ENCODE results near the gene ADCY7.

ADCY7 gene

GRCh38 chr16:50248845-50249244 is 17.5 kb upstream of the ADCY7 start:
- DNase-seq (ENCODE audit: low spot score) = no peak

GRCh38 chr16:50251375-50252081 is 14.8 kb upstream of the ADCY7 start:
- DNase-seq (ENCODE audit: low spot score) = no peak

DNA sequence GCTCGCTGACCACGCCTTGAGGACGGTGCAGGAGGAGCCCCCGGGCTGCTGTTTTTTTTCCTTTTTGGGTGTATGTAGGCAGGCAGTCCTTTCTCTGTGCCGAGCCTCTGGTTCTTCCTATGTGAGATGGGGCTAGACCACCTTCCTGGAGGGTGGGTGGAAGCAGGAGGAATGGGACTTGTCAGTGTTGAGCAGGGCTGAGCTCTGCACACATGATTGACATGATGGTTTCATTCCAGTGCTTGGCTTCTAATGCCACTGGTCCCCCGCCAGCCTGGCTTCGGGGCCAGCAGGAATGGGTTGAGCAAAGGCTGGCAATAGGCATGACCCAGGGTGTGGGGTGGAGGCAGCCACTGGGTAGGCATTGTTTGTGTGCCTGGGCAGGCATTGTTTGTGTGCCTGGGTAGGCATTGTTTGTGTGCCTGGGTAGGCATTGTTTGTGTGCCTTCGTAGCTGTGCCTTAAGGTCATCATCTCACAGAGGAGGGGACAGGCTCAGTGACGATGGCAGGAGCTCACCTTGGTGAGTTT is 14.2 kb upstream of the ADCY7 start:
- DNase-seq (ENCODE audit: low spot score) = no peak

GRCh38 chr16:50252874-50253513 is 13.4 kb upstream of the ADCY7 start:
- no peak for DNase-seq (ENCODE audit: low spot score)

- DNase-seq (ENCODE audit: low spot score) = no peak
Measured at GRCh38 chr16:50253514-50253910, 12.8 kb upstream of the ADCY7 start.

- DNase-seq (ENCODE audit: low spot score) = no peak
Measured at GRCh38 chr16:50254072-50254471, 12.3 kb upstream of the ADCY7 start.

- DNase-seq (ENCODE audit: low spot score) = no peak
Measured at GRCh38 chr16:50255538-50255937, 10.8 kb upstream of the ADCY7 start.

DNA sequence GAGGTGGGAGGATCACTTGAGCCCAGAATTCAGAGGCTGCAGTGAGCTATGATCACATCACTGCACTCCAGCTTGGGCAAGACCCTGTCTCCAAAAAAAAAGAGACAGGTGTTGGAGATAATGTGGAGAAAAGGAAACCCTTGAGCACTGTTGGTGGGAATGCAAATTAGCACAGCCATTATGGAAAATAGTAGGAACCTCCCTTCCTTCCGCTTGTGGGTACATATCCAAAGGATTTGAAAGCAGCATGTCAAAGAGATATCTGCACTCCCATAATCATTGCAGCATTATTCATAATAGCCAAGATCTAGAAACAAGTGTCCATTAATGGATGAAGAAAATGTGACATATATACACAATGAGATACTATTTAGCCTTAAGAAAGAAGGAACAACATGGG is 9.7 kb upstream of the ADCY7 start:
- no peak for DNase-seq (ENCODE audit: low spot score)

- no peak for DNase-seq (ENCODE audit: low spot score)
Measured at GRCh38 chr16:50257876-50258275, 8.5 kb upstream of the ADCY7 start.

DNA sequence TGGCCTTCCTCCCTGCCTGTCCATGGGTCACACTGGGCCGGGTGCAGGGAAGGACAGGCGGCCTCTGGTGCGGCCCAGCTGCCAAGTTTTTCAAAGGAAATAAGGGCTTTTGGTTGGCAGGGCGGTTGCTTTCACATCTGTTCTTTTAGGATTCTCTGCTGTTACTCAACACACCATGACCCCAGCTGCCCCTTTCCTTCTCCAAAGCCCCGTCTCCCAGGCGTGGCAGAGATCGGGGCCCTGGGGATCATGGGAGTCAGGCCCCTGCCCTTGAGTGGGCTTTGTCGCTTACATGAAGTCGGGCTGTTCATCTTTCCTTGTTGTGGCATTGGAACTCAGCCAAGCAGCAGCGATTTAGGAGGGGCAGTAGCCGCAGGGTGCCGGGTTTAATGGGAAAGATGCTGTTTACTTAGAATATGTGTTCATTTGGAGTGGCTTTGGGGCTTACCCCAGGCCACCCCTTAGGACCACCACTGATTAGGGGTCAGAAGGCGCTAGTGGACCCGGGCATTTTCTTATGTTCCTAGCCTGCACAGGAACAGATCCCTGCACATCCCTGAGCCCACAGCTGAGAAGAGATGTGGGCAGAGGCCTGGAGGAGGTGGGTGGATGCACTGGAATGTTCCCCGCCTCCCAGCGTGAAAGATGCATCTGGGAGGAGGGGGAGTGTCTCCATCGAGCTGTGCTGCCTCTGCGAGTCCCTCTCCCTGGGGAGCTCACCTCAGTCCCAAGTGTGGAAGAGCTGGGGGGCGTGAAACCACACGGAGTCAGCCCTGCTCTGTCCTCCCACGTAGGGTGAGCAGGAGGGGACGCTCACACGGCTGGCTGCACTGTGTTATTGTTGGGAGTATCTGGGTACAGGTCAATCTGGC is 6.8 kb upstream of the ADCY7 start:
- no peak for DNase-seq (ENCODE audit: low spot score)

- no peak for DNase-seq (ENCODE audit: low spot score)
Measured at GRCh38 chr16:50260206-50261159, 5.9 kb upstream of the ADCY7 start.

- no peak for DNase-seq (ENCODE audit: low spot score)
Measured at GRCh38 chr16:50261160-50261706, 5.1 kb upstream of the ADCY7 start.

GRCh38 chr16:50261707-50262235 is 4.6 kb upstream of the ADCY7 start:
- no peak for DNase-seq (ENCODE audit: low spot score)

- no peak for DNase-seq (ENCODE audit: low spot score)
Measured at GRCh38 chr16:50263060-50263909, 3.1 kb upstream of the ADCY7 start.

- DNase-seq (ENCODE audit: low spot score) = no peak
Measured at GRCh38 chr16:50263940-50264929, 2.1 kb upstream of the ADCY7 start.

GRCh38 chr16:50265260-50265659 is 1.1 kb upstream of the ADCY7 start:
- DNase-seq (ENCODE audit: low spot score) = no peak

- DNase-seq (ENCODE audit: low spot score) = no peak
Measured at GRCh38 chr16:50265716-50266336, 525 bp upstream of the ADCY7 start.

GRCh38 chr16:50267151-50267631 is 840 bp downstream of the ADCY7 start:
- peak; percentile 15 for DNase-seq (ENCODE audit: low spot score)

All from kidney capillary endothelial cell (primary cell).